ENCODE data around the gene ADK. TPM values are rescaled to one million over a fixed set of nuclear protein-coding genes. Genes with fewer than 3 reads are reported as not detected.
"Not testable (repeated sequence)": the region's sequence is repeated elsewhere in the genome, so short reads cannot be mapped to it uniquely, and the experiment has no call there.

The ADK gene
- total RNA-seq, 1 donor from 2014 or later, result 62.0 TPM

DNA sequence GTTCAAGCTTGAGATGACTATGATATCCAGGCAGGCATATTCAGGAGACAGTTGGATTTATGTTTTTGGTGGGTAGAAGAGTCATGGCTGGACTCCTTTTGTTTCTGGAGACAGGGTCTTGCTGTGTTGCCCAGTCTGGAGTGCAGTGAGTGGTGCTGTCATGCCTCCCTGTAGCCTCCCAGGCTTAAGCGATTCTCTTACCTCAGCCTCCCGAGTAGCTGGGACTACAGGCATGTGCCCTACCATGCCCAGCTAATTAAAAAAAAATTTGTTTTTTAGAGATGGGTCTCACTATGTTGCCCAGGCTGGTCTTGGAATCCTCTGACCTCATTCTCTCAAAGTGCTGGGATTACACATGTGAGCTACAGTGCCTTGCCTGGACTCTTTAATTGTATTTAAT is 62.0 kb downstream of the ADK start:
- peaks cover 19% of the 10 kb centered on the region for H4K20me1 ChIP-seq (ENCODE audit: insufficient read depth, low read length)
- H3K9me3 ChIP-seq (ENCODE audit: insufficient read depth, low read depth, low read length), result no peaks in the 10 kb centered on the region
- no peak overlapping the region for H3K4me2 ChIP-seq (ENCODE audit: low read length)
- Mint-ChIP-seq H3K27me3 (ENCODE audit: low read depth, unreplicated experiment) (no peaks in the 10 kb centered on the region), H3K4me3 (ENCODE audit: unreplicated experiment) (no peak overlapping the region), H3K4me1 (ENCODE audit: low read depth, unreplicated experiment) (no peaks in the 10 kb centered on the region), H3K36me3 (ENCODE audit: low read depth, unreplicated experiment) (peaks cover 8% of the 10 kb centered on the region), H3K9me3 (ENCODE audit: unreplicated experiment) (peaks cover 2% of the 10 kb centered on the region), H3K27ac (ENCODE audit: unreplicated experiment) (no peak overlapping the region)
- no peak overlapping the region for H2AFZ ChIP-seq (ENCODE audit: low read depth, low read length)
- FAIRE-seq (no peak), DNase-seq (ENCODE audit: low read depth) (no peak)
- no peaks in the 10 kb centered on the region for H3K4me1 ChIP-seq (ENCODE audit: insufficient read depth, low read length)
- TF ChIP-seq, protein P1, sequence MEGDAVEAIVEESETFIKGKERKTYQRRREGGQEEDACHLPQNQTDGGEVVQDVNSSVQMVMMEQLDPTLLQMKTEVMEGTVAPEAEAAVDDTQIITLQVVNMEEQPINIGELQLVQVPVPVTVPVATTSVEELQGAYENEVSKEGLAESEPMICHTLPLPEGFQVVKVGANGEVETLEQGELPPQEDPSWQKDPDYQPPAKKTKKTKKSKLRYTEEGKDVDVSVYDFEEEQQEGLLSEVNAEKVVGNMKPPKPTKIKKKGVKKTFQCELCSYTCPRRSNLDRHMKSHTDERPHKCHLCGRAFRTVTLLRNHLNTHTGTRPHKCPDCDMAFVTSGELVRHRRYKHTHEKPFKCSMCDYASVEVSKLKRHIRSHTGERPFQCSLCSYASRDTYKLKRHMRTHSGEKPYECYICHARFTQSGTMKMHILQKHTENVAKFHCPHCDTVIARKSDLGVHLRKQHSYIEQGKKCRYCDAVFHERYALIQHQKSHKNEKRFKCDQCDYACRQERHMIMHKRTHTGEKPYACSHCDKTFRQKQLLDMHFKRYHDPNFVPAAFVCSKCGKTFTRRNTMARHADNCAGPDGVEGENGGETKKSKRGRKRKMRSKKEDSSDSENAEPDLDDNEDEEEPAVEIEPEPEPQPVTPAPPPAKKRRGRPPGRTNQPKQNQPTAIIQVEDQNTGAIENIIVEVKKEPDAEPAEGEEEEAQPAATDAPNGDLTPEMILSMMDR (IDR thresholded peaks at IDR 0.05; ENCODE audit: insufficient read depth, low read depth, low read length), result no peak
- TF ChIP-seq EZH2 (IDR thresholded peaks at IDR 0.05; ENCODE audit: insufficient read depth, low read length), result no peak
- H3K27ac ChIP-seq (ENCODE audit: low read depth, low read length), result no peak overlapping the region
- H3K36me3 ChIP-seq (ENCODE audit: insufficient read depth, low read length), result peaks cover 3% of the 10 kb centered on the region
- H3K79me2 ChIP-seq (ENCODE audit: insufficient read depth, low read length), result peaks cover 39% of the 10 kb centered on the region
- no peak overlapping the region for H3K9ac ChIP-seq (ENCODE audit: low read length)
- no peaks in the 10 kb centered on the region for H3K27me3 ChIP-seq (ENCODE audit: insufficient read depth, low read length)
- H3K4me3 ChIP-seq (ENCODE audit: insufficient read depth, low read depth, low read length), result no peak overlapping the region

DNA sequence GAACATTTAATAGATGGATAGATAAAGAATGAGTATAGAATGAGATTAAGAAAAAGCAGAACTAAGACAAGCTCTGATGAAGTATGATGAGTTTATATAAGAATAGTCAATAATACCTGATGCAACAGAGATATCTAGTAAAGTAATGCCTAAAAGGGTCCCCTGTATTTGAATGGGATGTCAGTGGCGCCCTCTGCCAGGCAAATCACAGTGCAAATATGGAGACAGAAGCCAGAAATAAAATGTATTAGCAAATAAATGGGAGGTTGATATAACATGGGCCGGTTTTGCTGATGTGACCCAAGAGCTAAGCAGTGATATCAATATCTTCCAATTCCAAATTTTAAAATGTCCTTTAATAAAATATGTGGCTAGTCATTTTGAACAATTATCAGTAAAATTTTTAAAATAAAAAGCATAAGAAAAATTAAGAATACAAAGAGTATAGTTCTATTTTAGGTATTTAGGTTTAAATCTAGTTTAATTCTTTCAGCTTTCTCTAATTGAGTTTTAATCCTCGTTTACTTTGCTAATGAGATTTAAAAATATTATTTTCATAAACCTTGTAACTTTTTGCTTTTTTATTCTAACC is 62.6 kb downstream of the ADK start:
- H3K27me3 Mint-ChIP-seq (ENCODE audit: low read depth, unreplicated experiment), result no peaks in the 10 kb centered on the region
- no peak overlapping the region for H3K27ac ChIP-seq (ENCODE audit: low read depth, low read length)
- peaks cover 35% of the 10 kb centered on the region for H3K79me2 ChIP-seq (ENCODE audit: insufficient read depth, low read length)

DNA sequence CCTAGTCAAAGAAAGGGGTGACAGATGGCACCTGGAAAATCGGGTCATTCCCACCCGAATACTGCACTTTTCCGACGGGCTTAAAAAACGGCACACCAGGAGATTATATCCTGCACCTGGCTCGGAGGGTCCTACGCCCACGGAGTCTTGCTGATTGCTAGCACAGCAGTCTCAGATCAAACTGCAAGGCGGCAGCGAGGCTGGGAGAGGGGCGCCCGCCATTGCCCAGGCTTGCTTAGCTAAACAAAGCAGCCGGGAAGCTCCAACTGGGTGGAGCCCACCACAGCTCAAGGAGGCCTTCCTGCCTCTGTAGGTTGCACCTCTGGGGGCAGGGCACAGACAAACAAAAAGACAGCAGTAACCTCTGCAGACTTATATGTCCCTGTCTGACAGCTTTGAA is 66.1 kb downstream of the ADK start:
- peaks cover 14% of the 10 kb centered on the region for H3K36me3 Mint-ChIP-seq (ENCODE audit: low read depth, unreplicated experiment)
- H3K9me3 ChIP-seq (ENCODE audit: insufficient read depth, low read depth, low read length); FAIRE-seq: not testable (repeated sequence)

More for the DNA sequence above, 62.6 kb downstream of the ADK start:
- Histone ChIP-seq H3K9me3 (ENCODE audit: insufficient read depth, low read depth, low read length) (no peaks in the 10 kb centered on the region), H4K20me1 (ENCODE audit: insufficient read depth, low read length) (peaks cover 17% of the 10 kb centered on the region), H3K4me2 (ENCODE audit: low read length) (no peak overlapping the region), H3K27me3 (ENCODE audit: insufficient read depth, low read length) (no peaks in the 10 kb centered on the region), H3K36me3 (ENCODE audit: insufficient read depth, low read length) (peaks cover 3% of the 10 kb centered on the region), H3K9ac (ENCODE audit: low read length) (no peak overlapping the region), H3K4me1 (ENCODE audit: insufficient read depth, low read length) (no peaks in the 10 kb centered on the region), H3K4me3 (ENCODE audit: insufficient read depth, low read depth, low read length) (no peak overlapping the region), H2AFZ (ENCODE audit: low read depth, low read length) (no peak overlapping the region)
- TF ChIP-seq, protein P1 (IDR thresholded peaks at IDR 0.05; ENCODE audit: insufficient read depth, low read depth, low read length), result peak; percentile 72
- TF ChIP-seq EZH2 (IDR thresholded peaks at IDR 0.05; ENCODE audit: insufficient read depth, low read length), result no peak
- FAIRE-seq, result no peak
- no peak overlapping the region for H3K4me3 Mint-ChIP-seq (ENCODE audit: unreplicated experiment)
- H3K9me3 Mint-ChIP-seq (ENCODE audit: unreplicated experiment), result peaks cover 2% of the 10 kb centered on the region
- no peak for DNase-seq (ENCODE audit: low read depth)
- no peak overlapping the region for H3K27ac Mint-ChIP-seq (ENCODE audit: unreplicated experiment)
- H3K36me3 Mint-ChIP-seq (ENCODE audit: low read depth, unreplicated experiment), result peaks cover 14% of the 10 kb centered on the region
- no peaks in the 10 kb centered on the region for H3K4me1 Mint-ChIP-seq (ENCODE audit: low read depth, unreplicated experiment)

DNA sequence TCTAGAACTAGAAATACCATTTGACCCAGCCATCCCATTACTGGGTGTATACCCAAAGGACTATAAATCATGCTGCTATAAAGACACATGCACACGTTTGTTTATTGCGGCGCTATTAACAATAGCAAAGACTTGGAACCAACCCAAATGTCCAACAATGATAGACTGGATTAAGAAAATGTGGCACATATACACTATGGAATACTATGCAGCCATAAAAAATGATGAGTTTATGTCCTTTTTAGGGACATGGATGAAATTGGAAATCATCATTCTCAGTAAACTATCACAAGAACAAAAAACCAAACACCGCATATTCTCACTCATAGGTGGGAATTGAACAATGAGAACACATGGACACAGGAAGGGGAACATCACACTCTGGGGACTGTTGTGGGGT is 71.4 kb downstream of the ADK start:
- H3K4me1 ChIP-seq (ENCODE audit: insufficient read depth, low read length); H3K79me2 ChIP-seq (ENCODE audit: insufficient read depth, low read length); H3K27me3 Mint-ChIP-seq (ENCODE audit: low read depth, unreplicated experiment); H3K27ac ChIP-seq (ENCODE audit: low read depth, low read length); H4K20me1 ChIP-seq (ENCODE audit: insufficient read depth, low read length); H3K27me3 ChIP-seq (ENCODE audit: insufficient read depth, low read length); H3K9ac ChIP-seq (ENCODE audit: low read length); H3K9me3 Mint-ChIP-seq (ENCODE audit: unreplicated experiment); H3K9me3 ChIP-seq (ENCODE audit: insufficient read depth, low read depth, low read length); H3K4me3 Mint-ChIP-seq (ENCODE audit: unreplicated experiment); H3K36me3 Mint-ChIP-seq (ENCODE audit: low read depth, unreplicated experiment); FAIRE-seq; DNase-seq (ENCODE audit: low read depth); H3K4me2 ChIP-seq (ENCODE audit: low read length); H3K4me3 ChIP-seq (ENCODE audit: insufficient read depth, low read depth, low read length); H3K27ac Mint-ChIP-seq (ENCODE audit: unreplicated experiment); H2AFZ ChIP-seq (ENCODE audit: low read depth, low read length); H3K36me3 ChIP-seq (ENCODE audit: insufficient read depth, low read length): not testable (repeated sequence)
- peaks cover 11% of the 10 kb centered on the region for H3K4me1 Mint-ChIP-seq (ENCODE audit: low read depth, unreplicated experiment)

More for the DNA sequence above, 66.1 kb downstream of the ADK start:
- H3K27ac Mint-ChIP-seq (ENCODE audit: unreplicated experiment); H3K27me3 Mint-ChIP-seq (ENCODE audit: low read depth, unreplicated experiment); H2AFZ ChIP-seq (ENCODE audit: low read depth, low read length); H3K4me1 ChIP-seq (ENCODE audit: insufficient read depth, low read length); H3K9ac ChIP-seq (ENCODE audit: low read length); H3K4me2 ChIP-seq (ENCODE audit: low read length); H3K4me3 ChIP-seq (ENCODE audit: insufficient read depth, low read depth, low read length); H3K27me3 ChIP-seq (ENCODE audit: insufficient read depth, low read length); H3K4me1 Mint-ChIP-seq (ENCODE audit: low read depth, unreplicated experiment); DNase-seq (ENCODE audit: low read depth); H3K27ac ChIP-seq (ENCODE audit: low read depth, low read length); H3K4me3 Mint-ChIP-seq (ENCODE audit: unreplicated experiment); H3K9me3 Mint-ChIP-seq (ENCODE audit: unreplicated experiment); H3K36me3 ChIP-seq (ENCODE audit: insufficient read depth, low read length): not testable (repeated sequence)
- Histone ChIP-seq H4K20me1 (ENCODE audit: insufficient read depth, low read length) (peaks cover 16% of the 10 kb centered on the region), H3K79me2 (ENCODE audit: insufficient read depth, low read length) (peaks cover 30% of the 10 kb centered on the region)
